IMR-90 (cell line): ENCODE data around the gene ZDHHC8. TPM values are rescaled to one million over a fixed set of nuclear protein-coding genes. Genes with fewer than 3 reads are reported as not detected.

Source experiments
- ATAC-seq: fragments of 200-7000 bp; cut with Tn5 transposase; 2 replicates; pipeline ENCODE4 v1.9.1; 2020; ENCODE audit warnings: low read depth, mild to moderate bottlenecking, moderate library complexity
- BruUV-seq: library from RNA; stranded (reverse); fragments of 400-500 nt; replicated peaks from 2 replicates; lab custom pipeline; 2021; lab: Mats Ljungman, UMichigan
- CTCF ChIA-PET: fragments of 300-600 bp; formaldehyde crosslinking; extraction: SDS; loops from one replicate; lab custom pipeline; 2021; ENCODE audit warnings: antibody characterized with exemption; lab: Yijun Ruan, JAX
- POLR2A ChIA-PET: fragments of 300-600 bp; sonication (Branson Sonifier 250); formaldehyde crosslinking; loops from one replicate; lab custom pipeline; 2022; ENCODE audit warnings: antibody characterized with exemption; ENCODE audit not compliant: unreplicated experiment; lab: Charles Lee
- DNase-seq: peaks from one replicate; pipeline ENCODE4 v3.0.0; 2013
- H2AFZ ChIP-seq: replicated peaks from 2 replicates; pipeline ENCODE3; 2013; ENCODE audit warnings: low read length, mild to moderate bottlenecking; ENCODE audit not compliant: poor library complexity
- H2AK5ac ChIP-seq: 2 replicates; pipeline ENCODE4 v1.6.1; 2013; ENCODE audit warnings: low read depth, low read length, inconsistent platforms
- H2AK9ac ChIP-seq: replicated peaks from 2 replicates; pipeline ENCODE3; 2013; ENCODE audit warnings: mild to moderate bottlenecking, low read depth, low read length, moderate library complexity; ENCODE audit not compliant: poor library complexity
- H2BK120ac ChIP-seq: 2 replicates; pipeline ENCODE4 v1.6.1; 2013; ENCODE audit warnings: low read depth, low read length, inconsistent platforms
- H2BK15ac ChIP-seq: 3 replicates; pipeline ENCODE4 v1.6.1; 2013; ENCODE audit warnings: low read depth, low read length, inconsistent platforms
- H2BK20ac ChIP-seq: 2 replicates; pipeline ENCODE4 v1.6.1; 2013; ENCODE audit warnings: low read depth, mild to moderate bottlenecking, inconsistent platforms, low read length, moderate library complexity
- H2BK5ac ChIP-seq: 2 replicates; pipeline ENCODE4 v1.6.1; 2013; ENCODE audit warnings: mild to moderate bottlenecking, low read depth, low read length, inconsistent platforms; ENCODE audit not compliant: poor library complexity, severe bottlenecking
- H3K14ac ChIP-seq: replicated peaks from 2 replicates; pipeline ENCODE4 v1.6.1; 2013; ENCODE audit warnings: low read depth, low read length, inconsistent platforms
- H3K18ac ChIP-seq: 2 replicates; pipeline ENCODE4 v1.6.1; 2013; ENCODE audit warnings: low read depth, low read length, control low read depth
- H3K23ac ChIP-seq: 2 replicates; pipeline ENCODE4 v1.6.1; 2013; ENCODE audit warnings: low read depth, low read length, inconsistent platforms
- H3K27ac ChIP-seq: 2 replicates; pipeline ENCODE4 v1.5.1; 2013; ENCODE audit warnings: mild to moderate bottlenecking, control low read depth, low read length; ENCODE audit not compliant: insufficient read depth
- H3K27me3 ChIP-seq: 2 replicates; pipeline ENCODE4 v1.6.1; 2013; ENCODE audit warnings: low read length; ENCODE audit not compliant: control insufficient read depth, insufficient read depth
- H3K36me3 ChIP-seq: 2 replicates; pipeline ENCODE4 v1.6.1; 2013; ENCODE audit warnings: low read length, mixed read lengths; ENCODE audit not compliant: control insufficient read depth, insufficient read depth
- H3K4ac ChIP-seq: 2 replicates; pipeline ENCODE4 v1.6.1; 2013; ENCODE audit warnings: low read depth, low read length, inconsistent platforms
- H3K4me1 ChIP-seq: 2 replicates; pipeline ENCODE4 v1.6.1; 2013; ENCODE audit warnings: low read length, mixed read lengths; ENCODE audit not compliant: control insufficient read depth, insufficient read depth
- H3K4me2 ChIP-seq: 2 replicates; pipeline ENCODE4 v1.6.1; 2013; ENCODE audit warnings: low read depth, mild to moderate bottlenecking, control low read depth, low read length, moderate library complexity
- H3K4me3 ChIP-seq: 2 replicates; pipeline ENCODE4 v1.5.1; 2013; ENCODE audit warnings: low read depth, mild to moderate bottlenecking, control low read depth, low read length, moderate library complexity; ENCODE audit not compliant: insufficient read depth
- H3K56ac ChIP-seq: 2 replicates; pipeline ENCODE4 v1.6.1; 2013; ENCODE audit warnings: low read length, inconsistent platforms; ENCODE audit not compliant: insufficient read depth; ENCODE audit errors: extremely low read depth
- H3K79me1 ChIP-seq, 2 experiments: 2 replicates each; pipeline ENCODE4 v1.6.1; 2013; ENCODE audit warnings: low read length in 2 of 2, inconsistent platforms in 1 of 2, low read depth in 1 of 2
- H3K9ac ChIP-seq: 2 replicates; pipeline ENCODE4 v1.6.1; 2013; ENCODE audit warnings: low read depth, low read length, control low read depth
- H3K9me1 ChIP-seq: 2 replicates; pipeline ENCODE4 v1.6.1; 2013; ENCODE audit warnings: low read length, inconsistent platforms; ENCODE audit not compliant: insufficient read depth
- H3K9me3 ChIP-seq: 2 replicates; pipeline ENCODE4 v1.6.1; 2013; ENCODE audit warnings: low read length; ENCODE audit not compliant: control insufficient read depth, insufficient read depth
- H4K20me1 ChIP-seq: 2 replicates; pipeline ENCODE4 v1.6.1; 2013; ENCODE audit warnings: low read length, inconsistent platforms; ENCODE audit not compliant: insufficient read depth
- H4K5ac ChIP-seq: 2 replicates; pipeline ENCODE4 v1.6.1; 2013; ENCODE audit warnings: mild to moderate bottlenecking, low read depth, low read length, control low read depth
- H4K8ac ChIP-seq, 2 experiments: 2 replicates each; pipeline ENCODE4 v1.6.1; 2013; ENCODE audit warnings: low read depth in 2 of 2, low read length in 2 of 2, control low read depth in 1 of 2, inconsistent platforms in 1 of 2
- H4K91ac ChIP-seq: 2 replicates; pipeline ENCODE4 v1.6.1; 2013; ENCODE audit warnings: low read depth, low read length, inconsistent platforms; ENCODE audit not compliant: insufficient read depth
- BHLHE40 ChIP-seq: fragments of 150-350 bp; IDR thresholded peaks from 2 replicates; pipeline ENCODE4 v1.6.1; 2016; ENCODE audit warnings: mild to moderate bottlenecking, low read depth, low read length
- CEBPB ChIP-seq: IDR thresholded peaks from 2 replicates; pipeline ENCODE4 v1.6.1; 2012; ENCODE audit warnings: low read depth, low read length, improper control_type of control experiment
- CHD1 ChIP-seq: IDR thresholded peaks from 2 replicates; pipeline ENCODE4 v1.6.1; 2012; ENCODE audit warnings: low read depth, low read length, improper control_type of control experiment
- FOS ChIP-seq: fragments of 150-350 bp; IDR thresholded peaks from 2 replicates; pipeline ENCODE4 v1.6.1; 2016; ENCODE audit warnings: low read depth, low read length
- MAFK ChIP-seq: IDR thresholded peaks from 2 replicates; pipeline ENCODE4 v1.6.1; 2012; ENCODE audit warnings: low read depth, low read length, improper control_type of control experiment
- MAZ ChIP-seq: IDR thresholded peaks from 2 replicates; pipeline ENCODE4 v1.6.1; 2012; ENCODE audit warnings: low read depth, mild to moderate bottlenecking, low read length, improper control_type of control experiment, moderate library complexity, borderline replicate concordance
- MXI1 ChIP-seq: IDR thresholded peaks from 2 replicates; pipeline ENCODE4 v1.6.1; 2012; ENCODE audit warnings: low read depth, mild to moderate bottlenecking, low read length, moderate library complexity, borderline replicate concordance
- NFE2L2 ChIP-seq: fragments of 150-350 bp; IDR thresholded peaks from 2 replicates; pipeline ENCODE4 v1.6.1; 2016; ENCODE audit warnings: low read depth, mild to moderate bottlenecking, low read length
- POLR2A ChIP-seq: IDR thresholded peaks from 2 replicates; pipeline ENCODE4 v1.6.1; 2012; ENCODE audit warnings: mild to moderate bottlenecking, low read depth, low read length
- RAD21 ChIP-seq: IDR thresholded peaks from 2 replicates; pipeline ENCODE4 v1.6.1; 2012; ENCODE audit warnings: low read length, improper control_type of control experiment
- RCOR1 ChIP-seq: IDR thresholded peaks from 2 replicates; pipeline ENCODE4 v1.6.1; 2012; ENCODE audit warnings: mild to moderate bottlenecking, low read length, improper control_type of control experiment; ENCODE audit not compliant: insufficient replicate concordance
- RFX5 ChIP-seq: IDR thresholded peaks from 2 replicates; pipeline ENCODE4 v1.8.0; 2012; ENCODE audit warnings: low read depth, mild to moderate bottlenecking, low read length, moderate library complexity
- SMC3 ChIP-seq: fragments of 150-350 bp; IDR thresholded peaks from 2 replicates; pipeline ENCODE4 v1.6.1; 2016; ENCODE audit warnings: low read depth, mild to moderate bottlenecking, antibody characterized with exemption, low read length, moderate library complexity
- WGBS, 2 experiments: methylation state at CpG; one replicate each; pipeline versions ENCODE4 v1.1.5 to v1.1.7; 2013; ENCODE audit warnings: missing lambda C conversion rate in 2 of 2; ENCODE audit not compliant: insufficient read length in 1 of 2; ENCODE audit errors: extremely low coverage in 2 of 2; 5-methylcytosine and 5-hydroxymethylcytosine counted together
- dilution Hi-C: fragments of 300-500 bp; cut with HindIII; formaldehyde crosslinking; loops from one replicate; pipeline ENCODE4 v1.14.3; 2018; ENCODE audit warnings: low sequenced_read_pairs; ENCODE audit not compliant: unreplicated experiment
- in situ Hi-C: fragments of 300-500 bp; cut with MboI; formaldehyde crosslinking; loops from 3 replicates; pipeline ENCODE4 v1.14.3; 2019; ENCODE audit warnings: low sequenced_read_pairs, inconsistent platforms, mixed read lengths
- intact Hi-C: fragments of 100-400 bp; cut with micrococcal nuclease; formaldehyde crosslinking; loops from 2 replicates; pipeline ENCODE4 v1.10.0; 2022
- polyA plus RNA-seq, 3 experiments: library from polyadenylated mRNA; depleted of rRNA; stranded (reverse); fragments of >200 nt; gene quantifications; 2 replicates each; pipeline ENCODE4 v1.2.3, GENCODE V29; 2012; ENCODE audit warnings: low replicate concordance in 1 of 3
- total RNA-seq: library from RNA; depleted of rRNA; stranded (reverse); fragments of >200 nt; gene quantifications from 2 replicates; pipeline ENCODE4 v1.2.3, GENCODE V29; 2012
- TF ChIP-seq, protein P1 (sequence below): fragments of 150-350 bp; IDR thresholded peaks from 2 replicates; pipeline ENCODE4 v1.6.1; 2016; ENCODE audit warnings: low read depth, mild to moderate bottlenecking, low read length, moderate library complexity, borderline replicate concordance
- TF ChIP-seq, protein P2 (sequence below): conservative IDR thresholded peaks from 2 replicates; pipeline ENCODE4 v1.5.1; 2012; ENCODE audit warnings: mild to moderate bottlenecking, low read depth, low read length, improper control_type of control experiment
- TF ChIP-seq, protein P3 (sequence below): fragments of 150-350 bp; IDR thresholded peaks from 2 replicates; pipeline ENCODE4 v1.6.1; 2017; ENCODE audit warnings: mild to moderate bottlenecking, antibody characterized with exemption, low read length, low read depth

Gene ZDHHC8
- total and polyA plus RNA-seq, 2 of the 4 experiments (the other 2 are of a cell fraction) = 2.5 to 72.6 TPM

DNA sequence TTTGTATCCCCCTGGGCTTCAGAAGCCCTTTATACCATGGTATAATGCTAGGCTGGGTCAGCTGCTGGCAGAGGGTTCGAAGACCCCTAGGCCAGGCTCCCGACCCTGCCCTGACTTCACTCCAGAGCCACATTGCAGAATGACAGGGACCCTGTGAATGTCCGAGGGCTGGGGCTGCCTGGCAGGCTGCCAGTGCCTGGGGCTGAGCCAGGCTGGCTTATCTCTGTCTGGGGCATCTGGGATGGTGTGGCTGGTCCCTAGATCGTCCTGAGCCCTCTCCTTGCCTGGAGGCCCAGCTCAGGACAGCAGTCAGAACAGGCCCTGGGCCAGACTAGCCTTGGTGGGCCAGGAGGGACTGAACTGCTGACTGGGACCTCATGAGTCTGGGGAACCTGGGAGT, 3.7 kb downstream of the ZDHHC8 start:
- Histone ChIP-seq H3K14ac (no peak overlapping the region), H3K4me3 (no peak overlapping the region), H2BK5ac (no peak overlapping the region), H2BK120ac (no peak overlapping the region), H3K18ac (no peak overlapping the region), H3K9ac (no peak overlapping the region), H3K36me3 (peaks cover 6% of the 10 kb centered on the region), H3K79me1 (peaks cover 11 to 76% of the 10 kb centered on the region in 2 experiments), H4K8ac (no peak overlapping the region), H3K4ac (no peak overlapping the region), H2AFZ (no peak overlapping the region), H3K23ac (no peak overlapping the region), H3K9me3 (no peaks in the 10 kb centered on the region), H3K27ac (no peak overlapping the region), H3K27me3 (no peaks in the 10 kb centered on the region), H3K4me2 (no peak overlapping the region), H3K56ac (no peak overlapping the region), H2AK5ac (no peak overlapping the region), H2BK15ac (no peak overlapping the region), H4K20me1 (peaks cover 73% of the 10 kb centered on the region), H3K4me1 (peaks cover 15% of the 10 kb centered on the region), H2BK20ac (no peak overlapping the region), H4K5ac (no peak overlapping the region), H2AK9ac (no peak overlapping the region), H3K9me1 (peaks cover 9% of the 10 kb centered on the region), H4K91ac (no peak overlapping the region)
- no TSS peak for BruUV-seq
- intact Hi-C loops (no loop called here), in situ Hi-C loops (no loop called here), dilution Hi-C loops (no loop called here)
- TF ChIP-seq RAD21 = no peak
- TF ChIP-seq POLR2A = no peak
- no peak for TF ChIP-seq FOS
- TF ChIP-seq CEBPB = no peak
- TF ChIP-seq, protein P1, sequence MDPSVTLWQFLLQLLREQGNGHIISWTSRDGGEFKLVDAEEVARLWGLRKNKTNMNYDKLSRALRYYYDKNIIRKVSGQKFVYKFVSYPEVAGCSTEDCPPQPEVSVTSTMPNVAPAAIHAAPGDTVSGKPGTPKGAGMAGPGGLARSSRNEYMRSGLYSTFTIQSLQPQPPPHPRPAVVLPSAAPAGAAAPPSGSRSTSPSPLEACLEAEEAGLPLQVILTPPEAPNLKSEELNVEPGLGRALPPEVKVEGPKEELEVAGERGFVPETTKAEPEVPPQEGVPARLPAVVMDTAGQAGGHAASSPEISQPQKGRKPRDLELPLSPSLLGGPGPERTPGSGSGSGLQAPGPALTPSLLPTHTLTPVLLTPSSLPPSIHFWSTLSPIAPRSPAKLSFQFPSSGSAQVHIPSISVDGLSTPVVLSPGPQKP = no peak
- no peak for TF ChIP-seq MAZ
- no peak for TF ChIP-seq NFE2L2
- no peak for TF ChIP-seq MAFK
- TF ChIP-seq RCOR1 = no peak
- no peak for TF ChIP-seq MXI1
- TF ChIP-seq, protein P2, sequence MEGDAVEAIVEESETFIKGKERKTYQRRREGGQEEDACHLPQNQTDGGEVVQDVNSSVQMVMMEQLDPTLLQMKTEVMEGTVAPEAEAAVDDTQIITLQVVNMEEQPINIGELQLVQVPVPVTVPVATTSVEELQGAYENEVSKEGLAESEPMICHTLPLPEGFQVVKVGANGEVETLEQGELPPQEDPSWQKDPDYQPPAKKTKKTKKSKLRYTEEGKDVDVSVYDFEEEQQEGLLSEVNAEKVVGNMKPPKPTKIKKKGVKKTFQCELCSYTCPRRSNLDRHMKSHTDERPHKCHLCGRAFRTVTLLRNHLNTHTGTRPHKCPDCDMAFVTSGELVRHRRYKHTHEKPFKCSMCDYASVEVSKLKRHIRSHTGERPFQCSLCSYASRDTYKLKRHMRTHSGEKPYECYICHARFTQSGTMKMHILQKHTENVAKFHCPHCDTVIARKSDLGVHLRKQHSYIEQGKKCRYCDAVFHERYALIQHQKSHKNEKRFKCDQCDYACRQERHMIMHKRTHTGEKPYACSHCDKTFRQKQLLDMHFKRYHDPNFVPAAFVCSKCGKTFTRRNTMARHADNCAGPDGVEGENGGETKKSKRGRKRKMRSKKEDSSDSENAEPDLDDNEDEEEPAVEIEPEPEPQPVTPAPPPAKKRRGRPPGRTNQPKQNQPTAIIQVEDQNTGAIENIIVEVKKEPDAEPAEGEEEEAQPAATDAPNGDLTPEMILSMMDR = no peak
- TF ChIP-seq, protein P3, sequence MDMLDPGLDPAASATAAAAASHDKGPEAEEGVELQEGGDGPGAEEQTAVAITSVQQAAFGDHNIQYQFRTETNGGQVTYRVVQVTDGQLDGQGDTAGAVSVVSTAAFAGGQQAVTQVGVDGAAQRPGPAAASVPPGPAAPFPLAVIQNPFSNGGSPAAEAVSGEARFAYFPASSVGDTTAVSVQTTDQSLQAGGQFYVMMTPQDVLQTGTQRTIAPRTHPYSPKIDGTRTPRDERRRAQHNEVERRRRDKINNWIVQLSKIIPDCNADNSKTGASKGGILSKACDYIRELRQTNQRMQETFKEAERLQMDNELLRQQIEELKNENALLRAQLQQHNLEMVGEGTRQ = no peak
- TF ChIP-seq CHD1 = no peak
- no peak for TF ChIP-seq RFX5
- TF ChIP-seq BHLHE40 = no peak
- TF ChIP-seq SMC3 = no peak
- ChIA-PET CTCF (no interaction called here), POLR2A (no interaction called here)
- ATAC-seq (no peak), DNase-seq (no peak)
- no CpG with 5 or more reads among the region's 4 CpGs for WGBS, 2 experiments
